PFSK-1 (cell line): ENCODE results near the gene EPDR1.

Experiments used
- POLR2AphosphoS5 ChIP-seq: IDR thresholded peaks from 2 replicates; pipeline ENCODE4 v1.6.1; 2012; ENCODE audit warnings: low read depth, mild to moderate bottlenecking, control low read depth, low read length, moderate library complexity
- SIN3A ChIP-seq: IDR thresholded peaks from 2 replicates; pipeline ENCODE4 v1.6.1; 2012; ENCODE audit warnings: mild to moderate bottlenecking, low read length, moderate library complexity, borderline replicate concordance; ENCODE audit not compliant: insufficient read depth
- TF ChIP-seq, protein P1 (sequence below), 2 experiments: IDR thresholded peaks; 2 replicates each; pipeline versions ENCODE4 v1.6.1 to v1.8.0; 2011 to 2012; ENCODE audit warnings: low read depth in 2 of 2, low read length in 2 of 2, control low read depth in 1 of 2, inconsistent platforms in 1 of 2, mild to moderate bottlenecking in 1 of 2, moderate library complexity in 1 of 2; ENCODE audit not compliant: insufficient read depth in 1 of 2

GRCh38 chr7:37970211-37970610 lies 49.8 kb downstream of the EPDR1 start:
- TF ChIP-seq POLR2AphosphoS5 (no peak), SIN3A (no peak)
- TF ChIP-seq, protein P1, sequence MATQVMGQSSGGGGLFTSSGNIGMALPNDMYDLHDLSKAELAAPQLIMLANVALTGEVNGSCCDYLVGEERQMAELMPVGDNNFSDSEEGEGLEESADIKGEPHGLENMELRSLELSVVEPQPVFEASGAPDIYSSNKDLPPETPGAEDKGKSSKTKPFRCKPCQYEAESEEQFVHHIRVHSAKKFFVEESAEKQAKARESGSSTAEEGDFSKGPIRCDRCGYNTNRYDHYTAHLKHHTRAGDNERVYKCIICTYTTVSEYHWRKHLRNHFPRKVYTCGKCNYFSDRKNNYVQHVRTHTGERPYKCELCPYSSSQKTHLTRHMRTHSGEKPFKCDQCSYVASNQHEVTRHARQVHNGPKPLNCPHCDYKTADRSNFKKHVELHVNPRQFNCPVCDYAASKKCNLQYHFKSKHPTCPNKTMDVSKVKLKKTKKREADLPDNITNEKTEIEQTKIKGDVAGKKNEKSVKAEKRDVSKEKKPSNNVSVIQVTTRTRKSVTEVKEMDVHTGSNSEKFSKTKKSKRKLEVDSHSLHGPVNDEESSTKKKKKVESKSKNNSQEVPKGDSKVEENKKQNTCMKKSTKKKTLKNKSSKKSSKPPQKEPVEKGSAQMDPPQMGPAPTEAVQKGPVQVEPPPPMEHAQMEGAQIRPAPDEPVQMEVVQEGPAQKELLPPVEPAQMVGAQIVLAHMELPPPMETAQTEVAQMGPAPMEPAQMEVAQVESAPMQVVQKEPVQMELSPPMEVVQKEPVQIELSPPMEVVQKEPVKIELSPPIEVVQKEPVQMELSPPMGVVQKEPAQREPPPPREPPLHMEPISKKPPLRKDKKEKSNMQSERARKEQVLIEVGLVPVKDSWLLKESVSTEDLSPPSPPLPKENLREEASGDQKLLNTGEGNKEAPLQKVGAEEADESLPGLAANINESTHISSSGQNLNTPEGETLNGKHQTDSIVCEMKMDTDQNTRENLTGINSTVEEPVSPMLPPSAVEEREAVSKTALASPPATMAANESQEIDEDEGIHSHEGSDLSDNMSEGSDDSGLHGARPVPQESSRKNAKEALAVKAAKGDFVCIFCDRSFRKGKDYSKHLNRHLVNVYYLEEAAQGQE (IDR thresholded peaks at IDR 0.05; ENCODE audit: insufficient read depth in 1 of 2, low read depth in 2 of 2, low read length in 2 of 2), result no peak
